Measurements from ENCODE around the gene DBN1. TPM values are rescaled to one million over a fixed set of nuclear protein-coding genes. Genes with fewer than 3 reads are reported as not detected.

DBN1 gene
- polyA plus RNA-seq, 2 of the 4 experiments (the other 2 are of a cell fraction) = 47.7 to 107 TPM

GRCh38 chr5:177445917-177446199 is 27.6 kb downstream of the DBN1 start:
- no peak for DNase-seq (ENCODE audit: low read depth in 1 of 2, low spot score in 1 of 2)

More at GRCh38 chr5:177445917-177446199, 27.6 kb downstream of the DBN1 start:
- WGBS (ENCODE audit: missing lambda C conversion rate) = 76% methylated on average over 8 of the region's 8 CpGs
- Histone ChIP-seq H3K9me3 (no peaks in the 10 kb centered on the region), H3K4me1 (peaks cover 21% of the 10 kb centered on the region), H3K4me2 (peak overlapping the region; percentile 96), H3K4me3 (peak overlapping the region; percentile 86), H3K27ac (peak overlapping the region; percentile 95 to 98)
- TF ChIP-seq RFX5 (IDR thresholded peaks at IDR 0.05) = no peak
- TF ChIP-seq ZSCAN20 (CRISPR knock-in tag; IDR thresholded peaks at IDR 0.05) = no peak
- TF ChIP-seq E2F6 (IDR thresholded peaks at IDR 0.05; ENCODE audit: borderline replicate concordance, low read depth) = no peak
- TF ChIP-seq MAZ (IDR thresholded peaks at IDR 0.05; ENCODE audit: borderline replicate concordance, low read depth, low read length) = no peak
- TF ChIP-seq HOXA7 (CRISPR knock-in tag; IDR thresholded peaks at IDR 0.05) = no peak
- no peak for TF ChIP-seq BCL3 (IDR thresholded peaks at IDR 0.05)
- no peak for TF ChIP-seq EHMT2 (IDR thresholded peaks at IDR 0.05; ENCODE audit: low read depth)
- no peak for TF ChIP-seq RARB (CRISPR knock-in tag; IDR thresholded peaks at IDR 0.05)
- TF ChIP-seq ELK1 (IDR thresholded peaks at IDR 0.05; ENCODE audit: low read depth, low read length) = no peak
- TF ChIP-seq ESRRA (IDR thresholded peaks at IDR 0.05; ENCODE audit: borderline replicate concordance, low read length) = no peak
- TF ChIP-seq ATOH8 (CRISPR knock-in tag; IDR thresholded peaks at IDR 0.05; ENCODE audit: low read depth) = no peak
- no peak for TF ChIP-seq HES2 (IDR thresholded peaks at IDR 0.05)
- no peak for TF ChIP-seq REST (IDR thresholded peaks at IDR 0.05)
- TF ChIP-seq USF2 (IDR thresholded peaks at IDR 0.05) = no peak
- ATAC-seq = no peak
- ChIA-PET CTCF (interaction anchor here (1.4 to 25.5 kb wide), 6 partner anchors 7 to 135 kb away, joined by 3 to 871 read pairs (median 248); partner anchors contain the start of genes F12, GRK6, PDLIM7 and PFN3), POLR2A (interaction anchor here (0.7 to 3.5 kb wide), 4 partner anchors 7 to 313 kb away, joined by 3 to 41 read pairs (median 8); partner anchors contain the start of gene GRK6)
- no peak for FAIRE-seq

Measured in A549 (cell line).